Chondrocyte (in vitro differentiated cells): ENCODE measurements around the gene USP22. TPM values are rescaled to one million over a fixed set of nuclear protein-coding genes. Genes with fewer than 3 reads are reported as not detected.
A peak's percentile ranks its signal among the peaks of the same experiment; 100 is the strongest.
"Not testable (repeated sequence)": the region's sequence is repeated elsewhere in the genome, so short reads cannot be mapped to it uniquely, and the experiment has no call there.

Source experiments
- DNase-seq: peaks from one replicate; pipeline ENCODE4 v3.0.0; 2021; ENCODE audit warnings: mixed read lengths, low spot score
- H3K27ac Mint-ChIP-seq: one replicate; pipeline ENCODE4 v1.8.0; 2021; ENCODE audit warnings: mild to moderate bottlenecking, moderate library complexity, mixed read lengths; ENCODE audit not compliant: unreplicated experiment
- H3K27me3 Mint-ChIP-seq: 2 replicates; pipeline ENCODE4 v1.8.0; 2021; ENCODE audit warnings: low read depth, mixed read lengths
- H3K36me3 Mint-ChIP-seq: 2 replicates; pipeline ENCODE4 v1.8.0; 2021; ENCODE audit warnings: low read depth, mixed read lengths
- H3K4me1 Mint-ChIP-seq: 2 replicates; pipeline ENCODE4 v1.8.0; 2021; ENCODE audit warnings: low read depth, mild to moderate bottlenecking, mixed read lengths
- H3K4me3 Mint-ChIP-seq: one replicate; pipeline ENCODE4 v1.8.0; 2021; ENCODE audit warnings: mild to moderate bottlenecking, moderate library complexity, mixed read lengths; ENCODE audit not compliant: unreplicated experiment
- H3K9me3 Mint-ChIP-seq: 2 replicates; pipeline ENCODE4 v1.8.0; 2021; ENCODE audit warnings: low read depth, mixed read lengths
- total RNA-seq: library from RNA; stranded (reverse); gene quantifications from 3 replicates; pipeline ENCODE4 v1.2.1, GENCODE V29; 2021
- TF ChIP-seq, protein P1 (sequence below): fragments of 200-600 bp; sonication (generic); IDR thresholded peaks from 2 replicates; pipeline ENCODE4 v1.5.0; 2021; ENCODE audit warnings: antibody characterized with exemption, mild to moderate bottlenecking, moderate library complexity

USP22 gene
- total RNA-seq, 1 donor from 2014 or later, result 248 TPM

DNA sequence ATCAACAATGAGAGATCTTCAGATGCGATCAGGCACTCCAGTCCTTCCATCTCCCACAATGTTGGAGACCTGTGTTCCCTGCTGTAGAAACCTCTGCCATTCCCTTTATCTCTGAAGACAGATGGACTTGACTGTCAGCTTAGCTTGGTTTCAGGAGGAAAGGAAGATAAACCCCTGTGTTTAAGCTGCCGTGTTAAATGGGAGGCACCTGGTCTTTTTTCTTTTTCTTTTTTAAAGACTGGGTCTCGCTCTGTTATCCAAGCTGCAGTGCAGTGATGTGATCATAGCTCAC is 63.1 kb downstream of the USP22 start:
- peaks cover 24% of the 10 kb centered on the region for H3K4me1 Mint-ChIP-seq
- H3K27ac Mint-ChIP-seq, result no peak overlapping the region
- no peaks in the 10 kb centered on the region for H3K9me3 Mint-ChIP-seq
- H3K36me3 Mint-ChIP-seq, result peaks cover 23% of the 10 kb centered on the region
- DNase-seq, result no peak
- TF ChIP-seq, protein P1, sequence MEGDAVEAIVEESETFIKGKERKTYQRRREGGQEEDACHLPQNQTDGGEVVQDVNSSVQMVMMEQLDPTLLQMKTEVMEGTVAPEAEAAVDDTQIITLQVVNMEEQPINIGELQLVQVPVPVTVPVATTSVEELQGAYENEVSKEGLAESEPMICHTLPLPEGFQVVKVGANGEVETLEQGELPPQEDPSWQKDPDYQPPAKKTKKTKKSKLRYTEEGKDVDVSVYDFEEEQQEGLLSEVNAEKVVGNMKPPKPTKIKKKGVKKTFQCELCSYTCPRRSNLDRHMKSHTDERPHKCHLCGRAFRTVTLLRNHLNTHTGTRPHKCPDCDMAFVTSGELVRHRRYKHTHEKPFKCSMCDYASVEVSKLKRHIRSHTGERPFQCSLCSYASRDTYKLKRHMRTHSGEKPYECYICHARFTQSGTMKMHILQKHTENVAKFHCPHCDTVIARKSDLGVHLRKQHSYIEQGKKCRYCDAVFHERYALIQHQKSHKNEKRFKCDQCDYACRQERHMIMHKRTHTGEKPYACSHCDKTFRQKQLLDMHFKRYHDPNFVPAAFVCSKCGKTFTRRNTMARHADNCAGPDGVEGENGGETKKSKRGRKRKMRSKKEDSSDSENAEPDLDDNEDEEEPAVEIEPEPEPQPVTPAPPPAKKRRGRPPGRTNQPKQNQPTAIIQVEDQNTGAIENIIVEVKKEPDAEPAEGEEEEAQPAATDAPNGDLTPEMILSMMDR, result no peak
- no peak overlapping the region for H3K4me3 Mint-ChIP-seq
- no peaks in the 10 kb centered on the region for H3K27me3 Mint-ChIP-seq

GRCh38 chr17:20979007-20979791 is 63.6 kb downstream of the USP22 start:
- not testable (repeated sequence) for H3K9me3 Mint-ChIP-seq, DNase-seq, H3K27me3 Mint-ChIP-seq, H3K4me3 Mint-ChIP-seq, H3K27ac Mint-ChIP-seq
- Mint-ChIP-seq H3K36me3 (peaks cover 23% of the 10 kb centered on the region), H3K4me1 (peaks cover 26% of the 10 kb centered on the region)

GRCh38 chr17:20977609-20978253 is 65.1 kb downstream of the USP22 start:
- H3K4me1 Mint-ChIP-seq, result peaks cover 26% of the 10 kb centered on the region
- H3K27ac Mint-ChIP-seq, result peak overlapping the region; percentile 18
- not testable (repeated sequence) for H3K4me3 Mint-ChIP-seq, H3K9me3 Mint-ChIP-seq, H3K27me3 Mint-ChIP-seq, DNase-seq
- peaks cover 25% of the 10 kb centered on the region for H3K36me3 Mint-ChIP-seq

DNA sequence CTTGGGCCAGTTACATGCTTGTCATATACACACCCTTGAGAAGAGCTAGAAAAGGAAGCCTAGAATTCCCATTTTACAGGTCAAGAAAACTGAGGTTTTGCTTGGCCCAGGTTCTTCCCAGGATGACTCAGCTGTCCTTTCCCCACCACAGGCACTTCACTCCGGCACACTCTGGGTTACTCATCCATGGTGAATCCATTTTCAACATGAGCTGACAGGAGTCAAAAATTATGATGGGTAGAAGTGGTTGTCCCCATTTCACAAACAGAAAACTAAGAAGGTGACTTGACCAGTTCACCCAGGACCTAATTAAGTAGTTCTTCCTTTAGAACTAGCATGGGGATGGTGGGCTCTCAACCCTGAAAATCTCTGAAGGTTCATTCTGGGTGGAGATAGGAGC is 67.2 kb downstream of the USP22 start:
- Mint-ChIP-seq H3K27me3 (no peaks in the 10 kb centered on the region), H3K9me3 (no peaks in the 10 kb centered on the region), H3K36me3 (peaks cover 16% of the 10 kb centered on the region), H3K4me3 (no peak overlapping the region), H3K27ac (no peak overlapping the region), H3K4me1 (peaks cover 26% of the 10 kb centered on the region)
- TF ChIP-seq, protein P1, result no peak
- no peak for DNase-seq

DNA sequence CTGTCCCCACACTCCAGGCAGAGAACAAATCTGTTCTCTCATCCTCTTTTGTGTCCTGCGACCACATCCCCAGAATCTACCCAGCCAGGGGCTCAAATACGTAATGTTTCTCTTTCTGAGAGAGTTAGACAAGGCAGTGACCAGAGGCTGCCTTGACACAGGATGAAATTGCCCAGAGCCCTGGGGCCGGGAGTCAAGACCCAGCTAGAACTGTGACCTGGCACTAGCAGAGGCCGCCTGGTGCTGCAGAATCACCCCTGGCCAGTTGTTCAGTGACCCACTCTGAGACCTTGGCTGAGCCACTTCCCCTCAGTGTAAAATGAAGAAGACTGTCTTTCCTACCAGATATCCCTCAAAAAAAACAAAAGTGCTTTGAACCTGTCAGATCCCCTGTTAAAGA is 72.5 kb downstream of the USP22 start:
- Mint-ChIP-seq H3K36me3 (peaks cover 12% of the 10 kb centered on the region), H3K27me3 (no peaks in the 10 kb centered on the region), H3K9me3 (no peaks in the 10 kb centered on the region), H3K27ac (no peak overlapping the region), H3K4me3 (no peak overlapping the region), H3K4me1 (peaks cover 20% of the 10 kb centered on the region)
- TF ChIP-seq, protein P1, result no peak
- DNase-seq, result no peak

GRCh38 chr17:20968913-20969616 is 73.7 kb downstream of the USP22 start:
- no peak overlapping the region for H3K4me3 Mint-ChIP-seq
- no peak overlapping the region for H3K27ac Mint-ChIP-seq
- DNase-seq, result no peak
- H3K9me3 Mint-ChIP-seq, result no peaks in the 10 kb centered on the region
- TF ChIP-seq, protein P1, result no peak
- no peaks in the 10 kb centered on the region for H3K27me3 Mint-ChIP-seq
- H3K36me3 Mint-ChIP-seq, result peaks cover 12% of the 10 kb centered on the region
- peaks cover 22% of the 10 kb centered on the region for H3K4me1 Mint-ChIP-seq
